Subcutaneous abdominal adipose tissue (tissue), 5 donors: Measurements from ENCODE around the gene SEC24C.

Experiments
- H3K27ac ChIP-seq: one replicate; pipeline ENCODE4 v1.7.0; 2013; ENCODE audit warnings: low read depth, mild to moderate bottlenecking, inconsistent platforms, low read length, moderate library complexity
- H3K27me3 ChIP-seq, 5 donors: one replicate each; pipeline ENCODE4 v1.7.0; 2013; ENCODE audit warnings: low read length in 5 of 5, inconsistent platforms in 1 of 5; ENCODE audit not compliant: control insufficient read depth in 5 of 5, insufficient read depth in 4 of 5
- H3K36me3 ChIP-seq, 5 donors: one replicate each; pipeline ENCODE4 v1.7.0; 2013; ENCODE audit warnings: low read length in 5 of 5; ENCODE audit not compliant: control insufficient read depth in 5 of 5, insufficient read depth in 5 of 5
- H3K4me1 ChIP-seq, 5 donors: one replicate each; pipeline ENCODE4 v1.7.0; 2013; ENCODE audit warnings: low read length in 5 of 5, mild to moderate bottlenecking in 3 of 5, moderate library complexity in 1 of 5; ENCODE audit not compliant: control insufficient read depth in 5 of 5, insufficient read depth in 5 of 5
- H3K4me3 ChIP-seq, 5 donors: one replicate each; pipeline ENCODE4 v1.7.0; 2013; ENCODE audit warnings: low read length in 5 of 5, low read depth in 1 of 5
- H3K9ac ChIP-seq, 5 donors: one replicate each; pipeline ENCODE4 v1.7.0; 2013; ENCODE audit warnings: low read length in 5 of 5, mild to moderate bottlenecking in 4 of 5, moderate library complexity in 3 of 5
- H3K9me3 ChIP-seq, 5 donors: one replicate each; pipeline ENCODE4 v1.7.0; 2013; ENCODE audit warnings: low read length in 5 of 5; ENCODE audit not compliant: control insufficient read depth in 5 of 5
- donor health status: healthy.
- donor health status: healthy.
- donor health status: healthy.
- donor health status: healthy.
- donor health status: healthy.

The SEC24C gene

DNA sequence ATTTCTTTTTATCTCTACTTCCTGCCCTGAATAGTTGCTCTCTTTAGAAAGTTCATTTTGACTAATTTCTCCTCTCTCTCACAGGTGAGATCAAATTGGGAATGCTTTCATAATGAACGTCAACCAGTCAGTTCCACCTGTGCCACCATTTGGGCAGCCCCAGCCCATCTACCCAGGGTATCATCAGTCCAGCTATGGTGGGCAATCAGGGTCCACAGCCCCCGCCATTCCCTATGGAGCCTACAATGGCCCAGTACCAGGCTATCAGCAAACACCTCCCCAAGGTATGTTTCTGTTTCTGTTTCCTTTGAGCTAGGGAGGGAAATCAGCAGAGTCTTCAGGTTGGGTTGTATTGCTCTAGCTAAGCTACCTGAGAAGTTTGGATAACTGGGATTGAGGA, 2.5 kb downstream of the SEC24C start:
- H3K4me1 ChIP-seq = peaks cover 5 to 39% (median 34%) of the 10 kb centered on the region in 5 donors
- peaks cover 16 to 38% (median 33%) of the 10 kb centered on the region in 5 donors for H3K36me3 ChIP-seq
- H3K9me3 ChIP-seq = no peaks in the 10 kb centered on the region
- no peak overlapping the region for H3K27ac ChIP-seq
- no peak overlapping the region for H3K4me3 ChIP-seq
- no peak overlapping the region for H3K9ac ChIP-seq
- H3K27me3 ChIP-seq = no peaks in the 10 kb centered on the region

- H3K9me3 ChIP-seq = no peaks in the 10 kb centered on the region
- peaks cover 2 to 11% (median 10%) of the 10 kb centered on the region in 5 donors for H3K4me1 ChIP-seq
- no peaks in the 10 kb centered on the region for H3K27me3 ChIP-seq
- H3K4me3 ChIP-seq = no peak overlapping the region
- H3K9ac ChIP-seq = peak overlapping the region in 2 of 5 donors; percentile 16 to 26
- no peak overlapping the region for H3K27ac ChIP-seq
- peaks cover 21 to 72% (median 66%) of the 10 kb centered on the region in 5 donors for H3K36me3 ChIP-seq
Measured at GRCh38 chr10:73750819-73751218, 6.6 kb downstream of the SEC24C start.

GRCh38 chr10:73756183-73756582, 12.0 kb downstream of the SEC24C start:
- Histone ChIP-seq H3K27me3 (no peaks in the 10 kb centered on the region), H3K36me3 (peaks cover 15 to 74% (median 65%) of the 10 kb centered on the region in 5 donors), H3K27ac (no peak overlapping the region), H3K4me3 (no peak overlapping the region), H3K4me1 (no peaks in the 10 kb centered on the region), H3K9me3 (no peaks in the 10 kb centered on the region), H3K9ac (no peak overlapping the region)

- Histone ChIP-seq H3K9ac (no peak overlapping the region), H3K9me3 (no peaks in the 10 kb centered on the region), H3K4me1 (no peaks in the 10 kb centered on the region), H3K36me3 (peaks cover 26 to 74% (median 67%) of the 10 kb centered on the region in 5 donors), H3K27me3 (no peaks in the 10 kb centered on the region), H3K27ac (no peak overlapping the region), H3K4me3 (no peak overlapping the region)
Measured at GRCh38 chr10:73758704-73759511, 14.7 kb downstream of the SEC24C start.

- Histone ChIP-seq H3K9ac (peak overlapping the region in 1 of 5 donors; percentile 48), H3K4me3 (no peak overlapping the region), H3K9me3 (no peaks in the 10 kb centered on the region), H3K27ac (no peak overlapping the region), H3K27me3 (no peaks in the 10 kb centered on the region), H3K4me1 (no peaks in the 10 kb centered on the region), H3K36me3 (peaks cover 29 to 75% (median 66%) of the 10 kb centered on the region in 5 donors)
Measured at GRCh38 chr10:73759512-73760115, 15.4 kb downstream of the SEC24C start.

DNA sequence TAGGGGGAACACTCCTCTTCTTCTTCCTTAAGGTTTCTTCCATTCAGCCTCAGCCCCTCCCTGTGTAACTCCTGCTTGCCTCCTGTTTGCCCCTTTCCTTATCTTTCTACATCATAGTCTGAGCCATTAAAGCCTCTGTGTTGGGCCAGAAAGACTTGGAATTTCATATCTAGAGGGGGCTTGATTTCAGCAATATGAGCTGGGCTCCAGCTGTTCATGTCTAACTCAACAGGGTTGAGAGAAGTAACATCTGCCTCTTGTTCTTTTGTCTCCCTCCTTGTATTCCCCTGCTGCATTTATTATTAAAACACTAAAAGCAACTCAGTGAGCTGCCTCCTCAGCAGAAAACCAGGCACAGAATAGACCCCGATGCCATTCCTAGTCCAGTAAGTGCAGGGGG, 17.6 kb downstream of the SEC24C start:
- H3K4me3 ChIP-seq = no peak overlapping the region
- no peak overlapping the region for H3K27ac ChIP-seq
- H3K36me3 ChIP-seq = peaks cover 43 to 84% (median 80%) of the 10 kb centered on the region in 5 donors

GRCh38 chr10:73762915-73763314, 18.7 kb downstream of the SEC24C start:
- Histone ChIP-seq H3K27me3 (no peaks in the 10 kb centered on the region), H3K9me3 (no peaks in the 10 kb centered on the region), H3K4me3 (no peak overlapping the region), H3K4me1 (no peaks in the 10 kb centered on the region), H3K9ac (no peak overlapping the region), H3K27ac (no peak overlapping the region), H3K36me3 (peaks cover 46 to 89% (median 86%) of the 10 kb centered on the region in 5 donors)

More for the DNA sequence above, 17.6 kb downstream of the SEC24C start:
- H3K9ac ChIP-seq = no peak overlapping the region
- no peaks in the 10 kb centered on the region for H3K9me3 ChIP-seq
- no peaks in the 10 kb centered on the region for H3K4me1 ChIP-seq
- H3K27me3 ChIP-seq = no peaks in the 10 kb centered on the region

GRCh38 chr10:73763343-73763742, 19.2 kb downstream of the SEC24C start:
- H3K27me3 ChIP-seq = no peaks in the 10 kb centered on the region
- no peak overlapping the region for H3K4me3 ChIP-seq
- no peak overlapping the region for H3K9ac ChIP-seq
- no peaks in the 10 kb centered on the region for H3K9me3 ChIP-seq
- H3K4me1 ChIP-seq = no peaks in the 10 kb centered on the region
- H3K27ac ChIP-seq = no peak overlapping the region
- peaks cover 46 to 93% (median 89%) of the 10 kb centered on the region in 5 donors for H3K36me3 ChIP-seq

- Histone ChIP-seq H3K9me3 (no peaks in the 10 kb centered on the region), H3K4me1 (no peaks in the 10 kb centered on the region), H3K4me3 (no peak overlapping the region), H3K36me3 (peaks cover 46 to 97% (median 95%) of the 10 kb centered on the region in 5 donors), H3K27me3 (no peaks in the 10 kb centered on the region), H3K27ac (no peak overlapping the region), H3K9ac (no peak overlapping the region)
Measured at GRCh38 chr10:73765066-73765465, 20.9 kb downstream of the SEC24C start.

DNA sequence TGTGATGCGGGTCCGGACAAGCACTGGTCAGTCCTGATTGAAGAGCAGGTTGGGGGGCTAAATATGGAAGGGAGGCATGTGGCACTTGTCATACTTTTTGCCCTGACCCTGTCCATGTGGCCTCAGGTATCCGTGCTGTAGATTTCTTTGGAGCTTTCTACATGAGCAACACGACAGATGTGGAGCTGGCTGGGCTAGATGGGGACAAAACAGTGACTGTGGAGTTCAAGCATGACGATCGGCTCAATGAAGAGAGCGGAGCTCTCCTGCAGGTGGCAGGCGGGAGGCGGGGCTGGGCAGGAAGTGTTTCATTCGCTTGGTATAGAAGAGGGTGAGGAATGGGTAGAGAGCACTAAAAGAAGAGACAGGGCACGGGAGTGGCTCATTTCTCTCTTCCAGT, 24.7 kb downstream of the SEC24C start:
- H3K9ac ChIP-seq = no peak overlapping the region
- no peak overlapping the region for H3K4me3 ChIP-seq
- peaks cover 6 to 20% (median 17%) of the 10 kb centered on the region in 5 donors for H3K4me1 ChIP-seq
- H3K27ac ChIP-seq = no peak overlapping the region
- H3K27me3 ChIP-seq = no peaks in the 10 kb centered on the region
- H3K9me3 ChIP-seq = no peaks in the 10 kb centered on the region
- peaks cover 25 to 73% (median 72%) of the 10 kb centered on the region in 5 donors for H3K36me3 ChIP-seq
